HL-60 (cell line): ENCODE measurements around the gene RAB15.

Source experiments
- DNase-seq, 2 experiments: peaks; one replicate each; pipeline ENCODE4 v3.0.0-alpha.2; 2010 to 2020; ENCODE audit warnings: low read depth in 1 of 2, low spot score in 1 of 2
- H3K27ac ChIP-seq: fragments of 250-450 bp; sonication (Bioruptor Pico); replicated peaks from 2 replicates; pipeline ENCODE4 v1.5.1; 2020; ENCODE audit warnings: mild to moderate bottlenecking, moderate library complexity
- H3K27me3 ChIP-seq: fragments of 250-450 bp; sonication (Bioruptor Pico); 2 replicates; pipeline ENCODE4 v1.5.1; 2021; ENCODE audit warnings: mild to moderate bottlenecking, moderate library complexity; ENCODE audit not compliant: insufficient read depth, poor library complexity, severe bottlenecking
- H3K4me3 ChIP-seq: replicated peaks from 2 replicates; pipeline ENCODE4 v1.5.1; 2011; ENCODE audit warnings: mild to moderate bottlenecking, control low read depth, low read length; ENCODE audit not compliant: insufficient read depth
- CTCF ChIP-seq: IDR thresholded peaks from one replicate; pipeline ENCODE4 v1.5.1; 2011; ENCODE audit warnings: low read length, control low read depth, inconsistent platforms; ENCODE audit not compliant: insufficient read depth
- GABPA ChIP-seq: IDR thresholded peaks from 2 replicates; pipeline ENCODE4 v1.6.1; 2012; ENCODE audit warnings: low read depth
- POLR2AphosphoS5 ChIP-seq: IDR thresholded peaks from 2 replicates; pipeline ENCODE4 v1.6.1; 2012; ENCODE audit warnings: low read depth
- REST ChIP-seq: IDR thresholded peaks from 2 replicates; pipeline ENCODE4 v1.6.1; 2012; ENCODE audit warnings: low read depth; ENCODE audit not compliant: insufficient replicate concordance
- SPI1 ChIP-seq: IDR thresholded peaks from 2 replicates; pipeline ENCODE4 v1.6.1; 2012; ENCODE audit warnings: low read depth, mild to moderate bottlenecking, borderline replicate concordance

The RAB15 gene

GRCh38 chr14:64932231-64932630, 39.9 kb downstream of the RAB15 start:
- TF ChIP-seq SPI1 (no peak), GABPA (no peak), CTCF (no peak), REST (no peak), POLR2AphosphoS5 (no peak)
- Histone ChIP-seq H3K4me3 (no peak overlapping the region), H3K27me3 (no peaks in the 10 kb centered on the region), H3K27ac (no peak overlapping the region)
- no peak for DNase-seq

- no peak for DNase-seq
- Histone ChIP-seq H3K27ac (no peak overlapping the region), H3K4me3 (no peak overlapping the region), H3K27me3 (no peaks in the 10 kb centered on the region)
- TF ChIP-seq GABPA, result no peak
- TF ChIP-seq CTCF, result no peak
Measured at GRCh38 chr14:64931123-64931522, 41.0 kb downstream of the RAB15 start.

- no peaks in the 10 kb centered on the region for H3K27me3 ChIP-seq
- no peak overlapping the region for H3K27ac ChIP-seq
- no peak overlapping the region for H3K4me3 ChIP-seq
- no peak for DNase-seq
- no peak for TF ChIP-seq GABPA
- TF ChIP-seq SPI1, result no peak
- no peak for TF ChIP-seq POLR2AphosphoS5
- TF ChIP-seq CTCF, result no peak
- TF ChIP-seq REST, result no peak
Measured at GRCh38 chr14:64930085-64930843, 41.9 kb downstream of the RAB15 start.

- DNase-seq, result no peak
- Histone ChIP-seq H3K4me3 (no peak overlapping the region), H3K27ac (no peak overlapping the region), H3K27me3 (no peaks in the 10 kb centered on the region)
- TF ChIP-seq GABPA (no peak), REST (no peak), POLR2AphosphoS5 (no peak), SPI1 (no peak), CTCF (no peak)
Measured at GRCh38 chr14:64929014-64929359, 43.1 kb downstream of the RAB15 start.
